Activated gamma-delta T cell treated with Interleukin-2 at 50 U/mL for 16 hours (primary cell): ENCODE data around the gene PLVAP.

ENCODE experiments used
- DNase-seq: peaks from one replicate; pipeline ENCODE4 v3.0.0-alpha.2; 2020

The PLVAP gene

DNA sequence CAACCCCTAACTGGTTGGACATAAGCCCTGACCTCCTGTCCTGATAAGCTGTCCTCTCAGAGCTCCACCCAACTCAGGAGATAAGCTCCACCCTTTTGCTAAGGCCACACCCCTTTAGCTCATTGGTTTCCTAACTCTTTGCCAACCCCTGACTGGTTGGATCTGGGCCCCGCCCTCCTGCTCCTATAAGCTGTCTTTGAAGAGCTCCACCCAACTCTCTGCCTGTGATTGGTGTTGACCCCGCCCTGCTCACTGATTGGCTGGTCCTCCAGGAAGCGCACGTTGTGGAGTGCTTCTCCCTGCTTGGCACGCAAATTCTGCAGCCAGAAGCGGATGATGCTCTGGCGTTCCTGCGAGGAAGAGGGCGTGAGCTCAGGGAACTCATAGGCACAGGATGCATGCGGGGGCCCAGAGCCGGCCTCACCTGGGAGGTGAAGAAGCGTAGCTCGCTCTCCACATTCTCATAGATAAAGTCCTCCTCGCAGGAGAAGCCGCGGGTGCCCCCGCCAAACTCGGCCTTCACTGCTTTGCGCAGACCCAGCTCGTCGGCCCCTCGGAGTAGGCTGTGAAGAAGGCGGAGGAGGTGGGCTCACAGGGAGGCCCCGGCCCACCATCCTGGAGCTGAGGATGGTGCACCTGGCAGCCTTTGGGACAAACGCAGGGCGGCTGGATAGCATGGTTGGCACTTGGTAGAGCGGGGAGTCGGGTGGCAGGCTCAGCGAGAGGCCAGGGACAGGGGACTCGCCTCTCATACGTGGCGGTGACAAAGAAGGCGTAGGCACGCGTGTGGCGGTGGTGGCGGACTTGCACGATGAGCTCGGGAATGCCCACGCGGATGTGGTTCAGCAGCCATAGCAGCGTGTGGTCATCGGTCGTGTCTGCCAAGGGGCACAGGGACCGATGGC, 44.2 kb downstream of the PLVAP start:
- DNase-seq, result no peak

DNA sequence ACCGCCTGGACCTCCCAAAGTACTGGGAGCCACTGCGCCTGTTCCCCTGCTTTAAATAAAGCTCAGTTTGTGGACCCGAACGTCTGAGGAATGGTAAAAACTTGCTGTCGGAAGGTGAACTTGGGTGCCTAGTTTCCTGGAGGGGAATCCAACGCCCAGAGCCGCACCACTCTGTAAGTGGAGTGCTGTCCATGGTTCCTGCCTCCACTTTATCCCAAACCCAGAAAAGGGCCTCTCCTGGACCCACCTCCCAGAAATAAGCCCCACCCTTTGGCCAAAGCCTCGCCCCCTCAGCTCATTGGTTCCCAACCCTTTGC, 44.8 kb downstream of the PLVAP start:
- DNase-seq, result no peak

DNA sequence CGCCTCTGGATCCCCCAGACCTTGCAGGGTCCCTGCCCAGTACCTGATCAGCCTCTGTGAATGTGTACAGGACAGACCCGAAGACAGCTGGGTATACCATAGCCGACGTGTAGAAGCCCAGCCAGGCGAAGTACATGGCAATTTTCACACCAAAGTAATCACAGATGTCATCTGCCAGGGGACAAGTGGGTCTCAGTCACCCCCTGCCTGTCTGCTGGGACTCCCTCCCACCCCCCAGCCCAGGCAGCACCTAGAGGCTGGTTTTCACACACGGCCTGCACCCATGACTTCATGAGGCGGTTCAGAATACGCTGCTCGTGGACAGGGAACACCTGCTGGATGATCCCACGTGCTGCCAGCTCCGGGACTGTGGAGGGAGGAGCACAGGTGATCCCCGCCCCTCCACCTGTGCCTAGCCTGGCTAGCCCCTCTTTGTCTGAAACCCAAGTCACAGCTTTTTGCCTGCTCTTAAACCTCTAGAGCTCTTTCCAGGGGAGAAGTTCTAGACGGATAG, 46.0 kb downstream of the PLVAP start:
- DNase-seq, result no peak

DNA sequence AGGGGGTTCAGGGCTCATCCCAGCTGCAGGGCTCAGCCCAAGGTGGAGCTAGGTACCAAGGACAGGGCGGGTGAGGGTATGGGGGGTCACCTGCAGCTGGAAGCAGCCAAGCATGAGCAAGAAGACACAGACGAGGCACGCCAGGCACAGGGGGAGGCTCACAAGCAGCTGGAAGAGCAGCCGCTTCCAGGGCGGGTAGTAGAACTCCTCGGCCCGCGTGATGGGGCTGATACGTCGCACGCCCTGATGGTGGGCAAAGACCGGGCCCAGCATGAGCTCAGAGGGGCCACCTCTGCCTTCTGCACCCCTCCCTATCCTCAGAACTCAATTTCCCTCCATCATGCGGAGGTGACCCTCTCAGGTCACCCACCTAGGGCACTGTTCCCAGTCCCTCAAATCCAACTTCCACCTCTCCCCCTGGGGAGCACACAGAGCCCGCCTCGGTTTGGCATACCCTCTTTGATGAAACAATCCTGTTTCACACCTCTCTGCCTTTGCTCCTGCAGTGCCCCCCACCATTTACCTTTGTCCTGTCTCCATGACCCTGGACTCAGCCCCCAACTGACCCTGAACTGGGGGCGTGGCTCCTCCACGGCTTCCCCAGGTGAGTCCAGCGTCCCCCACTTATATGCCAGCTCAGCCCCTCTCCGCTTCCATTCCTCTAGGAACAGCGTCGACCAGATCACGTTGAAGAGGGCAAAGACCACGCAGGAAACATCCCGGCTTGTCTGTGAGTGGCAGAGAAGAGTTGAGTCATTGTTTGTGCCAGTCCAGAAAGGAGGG, 46.7 kb downstream of the PLVAP start:
- DNase-seq, result no peak

DNA sequence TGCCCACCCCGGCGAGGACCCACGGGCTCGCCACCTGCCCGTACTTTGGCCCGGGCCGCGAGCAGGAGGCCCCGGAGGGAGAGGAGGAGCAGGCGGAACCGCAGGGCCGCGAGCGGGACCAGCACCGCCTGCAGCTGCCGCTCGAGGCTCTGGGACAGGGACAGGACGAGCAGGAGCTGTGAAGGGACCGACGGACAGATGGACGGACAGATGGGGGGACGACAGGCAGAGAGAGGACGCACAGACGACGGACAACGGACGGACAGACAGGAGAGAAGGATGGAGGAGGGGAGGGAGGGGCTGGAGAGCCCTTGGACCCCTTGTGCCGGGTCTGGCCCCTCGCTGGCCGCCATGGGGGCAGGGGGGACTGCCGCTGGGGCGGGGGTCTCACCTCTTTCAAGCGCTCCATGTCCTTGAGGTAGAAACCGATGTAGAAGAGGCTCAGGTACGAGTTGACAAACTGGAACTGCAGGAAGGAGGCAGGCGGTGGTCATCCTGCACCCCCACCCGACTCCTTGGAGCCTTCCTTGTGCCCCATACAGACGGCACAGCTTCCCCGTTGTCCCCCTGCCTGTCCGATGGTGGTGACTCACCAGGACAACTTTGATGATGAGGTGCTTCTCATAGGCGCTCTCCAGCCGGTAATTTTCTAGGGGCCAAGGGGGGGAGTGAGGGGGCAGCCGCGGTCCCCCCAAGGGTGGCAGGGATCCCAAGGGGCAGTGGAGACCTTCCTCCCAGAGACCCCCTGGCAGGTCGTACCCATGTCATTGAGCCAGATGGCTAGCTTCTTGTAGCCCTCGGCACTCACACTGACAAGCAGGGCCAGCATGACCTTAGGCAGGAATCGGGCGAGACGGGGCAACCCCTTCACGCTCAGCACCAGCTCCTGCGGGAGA, 47.5 kb downstream of the PLVAP start:
- no peak for DNase-seq

DNA sequence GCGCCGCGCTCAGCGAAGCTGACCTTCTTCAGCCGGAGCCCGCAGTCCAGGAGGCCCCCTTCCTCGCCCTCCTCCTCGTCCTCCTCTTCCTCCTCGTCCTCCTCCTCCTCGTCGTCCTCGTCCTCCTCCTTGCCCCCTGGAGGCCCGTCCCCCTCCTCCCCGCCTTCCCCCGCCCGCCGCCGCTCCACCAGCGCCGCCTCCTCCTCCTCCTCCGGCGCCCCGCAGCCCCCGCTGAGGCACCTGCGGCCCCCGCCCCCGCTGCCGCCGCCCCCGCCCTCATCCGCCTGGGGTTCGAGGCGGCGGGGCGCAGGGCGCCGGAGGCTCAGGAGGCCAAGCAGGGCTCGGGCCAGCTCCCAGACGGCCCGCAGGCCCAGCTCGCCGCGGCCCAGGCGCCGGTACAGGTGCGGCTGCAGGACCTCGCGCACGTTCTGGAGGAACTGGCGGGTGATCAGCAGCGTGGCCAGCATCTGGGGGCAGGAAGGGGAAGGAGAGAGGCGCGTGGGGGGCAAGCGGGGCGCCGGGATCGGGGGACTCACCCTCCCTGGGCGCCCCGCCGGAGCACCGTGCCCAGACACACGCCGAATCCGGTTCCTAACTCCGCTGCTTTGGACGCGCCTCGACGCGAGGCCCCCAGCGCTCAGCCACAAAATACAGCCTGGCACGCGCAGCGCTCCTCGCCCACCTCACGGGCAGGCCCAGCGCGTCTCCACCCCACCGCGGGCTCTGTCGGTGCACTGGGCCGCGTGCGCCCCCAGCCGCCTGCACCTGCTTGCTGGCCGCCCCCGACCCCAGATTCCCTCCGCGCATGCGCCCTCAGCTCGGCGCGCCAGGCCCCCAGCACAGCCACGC, 48.4 kb downstream of the PLVAP start:
- DNase-seq, result no peak

DNA sequence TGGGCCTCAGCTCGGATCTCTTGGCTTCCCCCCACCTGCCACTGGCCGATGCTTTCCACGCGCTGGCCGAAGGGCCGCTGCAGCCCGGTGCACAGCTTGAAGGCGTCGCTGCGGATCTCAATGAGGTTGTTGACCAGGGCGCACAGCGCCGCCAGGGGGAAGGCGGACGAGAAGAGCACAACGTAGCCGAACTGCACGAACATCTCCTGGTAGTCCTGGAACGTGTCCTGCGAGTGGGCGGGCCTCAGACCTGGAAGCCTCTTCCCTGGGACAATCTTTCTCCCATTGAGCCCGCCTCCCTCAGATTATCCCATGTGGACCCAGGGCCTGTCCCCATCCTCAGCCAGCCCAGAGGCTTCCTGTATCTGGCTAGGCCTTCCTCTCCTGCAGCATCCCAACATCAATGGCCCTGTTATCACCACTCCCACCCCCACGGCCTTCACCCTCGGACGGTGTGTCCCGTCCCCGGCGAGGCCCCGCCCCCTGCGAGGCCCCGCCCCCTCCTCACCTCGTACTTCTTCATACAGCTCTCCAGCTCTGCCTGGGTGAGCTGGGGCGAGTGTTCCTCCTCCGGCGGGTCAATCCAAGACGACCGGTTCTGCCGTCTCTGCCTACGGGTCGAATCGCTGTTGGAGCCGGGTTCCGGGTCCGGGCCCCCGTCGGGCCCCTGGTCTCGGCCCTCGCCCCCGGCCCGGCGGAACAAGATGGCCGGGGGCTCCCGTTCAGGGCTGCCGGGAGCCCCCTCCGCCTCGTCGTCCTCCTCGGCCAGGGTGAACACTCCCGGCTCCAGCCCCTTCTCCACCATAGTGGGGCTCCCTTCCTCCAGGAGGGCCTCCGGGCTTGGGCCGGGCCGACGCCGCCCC, 49.3 kb downstream of the PLVAP start:
- DNase-seq, result peak; percentile 44

DNA sequence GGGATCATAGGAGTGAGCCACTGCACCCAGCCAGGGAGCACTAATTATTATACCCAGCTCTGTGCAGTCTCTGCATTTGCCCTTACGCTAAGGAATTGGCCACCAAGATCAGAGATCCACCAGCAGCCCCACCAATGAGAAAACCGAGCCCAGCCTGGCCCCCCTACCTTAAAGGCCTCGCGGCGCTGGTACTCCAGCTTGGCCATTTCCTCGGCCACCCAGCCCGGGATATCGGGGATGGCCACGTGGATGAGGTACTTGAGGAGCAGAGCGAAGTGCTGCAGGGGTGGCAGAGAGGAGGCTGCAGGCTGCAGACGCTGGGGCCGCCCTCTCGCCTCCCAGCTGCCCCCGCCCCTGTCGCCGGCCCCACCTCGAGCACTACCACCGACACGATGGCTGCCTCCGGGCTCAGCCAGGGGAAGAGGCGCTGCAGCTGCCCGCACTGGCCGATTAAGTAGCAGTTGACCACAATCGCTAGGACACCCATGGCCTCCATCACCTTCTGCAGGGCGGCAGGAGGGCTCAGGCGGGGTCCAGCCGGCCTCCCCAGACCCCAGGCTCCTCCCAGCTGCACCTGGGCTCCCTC, 50.0 kb downstream of the PLVAP start:
- DNase-seq, result no peak

DNA sequence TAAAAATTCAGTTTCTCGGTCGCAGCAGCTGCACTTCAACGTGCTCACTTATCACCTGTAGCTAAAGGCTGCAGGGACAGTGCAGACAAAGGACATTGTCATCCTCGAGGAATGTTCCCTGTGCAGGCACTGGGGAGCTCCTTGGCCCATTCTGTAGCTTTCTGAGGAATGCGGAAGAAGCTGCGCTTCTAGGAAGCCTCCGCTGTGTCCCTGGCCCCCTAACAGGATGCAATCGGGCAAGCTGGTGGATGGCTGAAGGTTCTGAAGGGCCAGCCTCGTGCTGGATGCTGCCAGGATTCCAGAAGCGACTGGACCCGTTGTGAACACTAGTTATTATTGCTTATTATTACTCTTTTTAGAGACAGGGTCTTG, 50.6 kb downstream of the PLVAP start:
- no peak for DNase-seq

DNA sequence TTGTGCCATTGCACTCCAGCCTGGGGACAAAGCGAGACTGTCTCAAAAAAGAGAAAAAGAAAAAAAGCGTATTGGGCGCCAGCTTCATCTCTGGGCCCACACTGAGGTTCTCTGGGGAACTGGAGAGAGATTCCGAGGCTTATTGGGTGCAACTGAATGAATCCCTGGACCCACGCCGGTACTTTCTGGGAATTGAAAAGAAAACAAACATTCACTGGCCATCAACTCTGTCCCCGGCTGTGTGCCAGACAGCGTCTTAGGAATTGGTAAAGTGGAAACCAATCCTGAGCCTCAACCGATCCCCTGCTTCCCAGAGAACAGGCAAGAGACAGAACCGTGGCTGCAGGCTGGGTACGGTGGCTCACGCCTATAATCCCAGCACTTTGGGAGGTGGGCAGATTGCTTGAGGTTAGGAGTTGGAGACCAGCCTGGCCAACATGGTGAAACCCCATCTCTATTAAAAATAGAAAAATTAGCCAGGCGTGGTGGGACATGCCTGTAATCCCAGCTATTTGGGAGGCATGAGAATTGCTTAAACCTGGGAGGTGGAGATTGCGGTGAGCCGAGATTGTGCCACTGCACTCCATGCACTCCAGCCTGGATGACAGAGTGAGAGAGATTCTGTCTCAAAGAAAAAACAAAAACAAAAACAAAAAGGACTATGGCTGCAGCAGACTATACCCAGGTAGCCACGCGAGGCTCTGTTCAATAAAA, 51.1 kb downstream of the PLVAP start:
- DNase-seq, result no peak

DNA sequence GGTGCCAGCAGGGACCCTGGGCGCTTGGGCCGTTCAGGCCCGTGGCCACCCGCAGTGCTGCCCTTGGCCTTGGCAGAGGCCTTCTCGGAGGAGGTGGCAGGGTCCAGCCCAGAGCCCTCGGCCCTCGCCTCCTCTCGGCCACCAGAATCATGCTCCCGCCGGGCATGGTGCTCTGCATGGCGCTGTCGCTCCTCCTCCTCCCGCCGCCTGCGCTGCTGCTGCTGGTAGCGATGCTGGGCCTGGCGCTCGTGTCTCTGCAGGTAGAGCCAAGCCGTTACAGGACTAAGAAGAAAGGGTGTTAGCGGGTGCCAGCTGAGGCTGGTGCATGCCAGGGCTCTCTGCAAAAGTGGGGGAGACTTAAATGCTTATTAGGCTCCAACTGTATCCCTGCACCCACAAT, 52.0 kb downstream of the PLVAP start:
- DNase-seq, result no peak

DNA sequence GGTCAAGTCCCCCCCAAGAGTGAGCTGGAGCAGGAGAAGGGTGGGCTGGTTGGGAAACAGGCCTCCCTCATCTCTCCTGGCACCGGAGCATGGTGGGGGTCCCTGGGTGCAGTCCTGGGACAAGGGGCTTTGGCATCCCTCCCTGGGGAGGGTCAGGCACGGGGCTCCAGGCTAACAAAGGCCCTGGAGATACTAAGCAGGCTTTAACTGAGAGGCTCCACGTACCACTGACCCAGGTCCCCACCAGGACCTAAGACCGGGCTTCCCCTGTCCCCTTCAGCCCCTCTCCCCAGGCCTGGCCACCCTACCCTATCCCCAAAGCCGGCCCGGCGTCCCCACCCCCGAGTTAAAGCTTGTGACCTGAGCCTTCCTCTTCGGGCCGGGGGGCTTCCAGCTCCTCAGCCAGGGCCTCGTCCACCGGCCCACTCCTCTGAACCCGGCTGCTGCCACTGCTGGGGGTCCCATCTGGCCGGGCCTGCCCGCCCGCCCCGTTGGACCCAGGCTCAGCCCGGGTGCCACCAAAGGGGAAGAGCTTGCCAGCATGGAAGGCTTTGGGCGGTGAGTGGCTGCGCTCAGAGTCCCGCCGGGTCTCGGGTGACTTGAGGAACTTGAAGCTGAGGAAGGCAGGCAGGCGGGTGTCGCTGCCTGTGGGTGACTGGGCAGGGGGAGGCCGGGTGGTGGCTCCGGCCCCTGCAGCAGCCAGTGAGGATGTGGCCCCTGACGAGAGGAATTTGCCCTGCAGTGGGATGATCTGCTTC, 52.6 kb downstream of the PLVAP start:
- no peak for DNase-seq

DNA sequence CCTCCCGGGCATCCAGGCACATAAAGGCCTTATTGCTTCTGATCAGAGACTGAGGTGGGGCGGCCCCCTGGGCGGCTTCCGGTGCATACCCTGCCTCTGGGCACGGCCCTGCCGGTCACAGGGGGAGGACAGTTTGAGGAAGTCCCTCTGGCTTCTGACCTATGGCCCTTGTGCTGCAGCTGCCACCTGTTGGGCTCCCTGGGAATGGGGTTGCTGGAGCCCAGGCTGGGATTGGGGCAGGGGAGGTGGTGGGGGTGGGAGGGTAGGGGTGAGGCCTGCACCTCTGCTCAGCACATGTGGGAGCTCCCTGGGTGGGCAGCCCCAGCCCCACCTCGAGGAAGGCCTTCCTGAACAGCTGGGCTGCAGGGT, 53.2 kb downstream of the PLVAP start:
- no peak for DNase-seq

DNA sequence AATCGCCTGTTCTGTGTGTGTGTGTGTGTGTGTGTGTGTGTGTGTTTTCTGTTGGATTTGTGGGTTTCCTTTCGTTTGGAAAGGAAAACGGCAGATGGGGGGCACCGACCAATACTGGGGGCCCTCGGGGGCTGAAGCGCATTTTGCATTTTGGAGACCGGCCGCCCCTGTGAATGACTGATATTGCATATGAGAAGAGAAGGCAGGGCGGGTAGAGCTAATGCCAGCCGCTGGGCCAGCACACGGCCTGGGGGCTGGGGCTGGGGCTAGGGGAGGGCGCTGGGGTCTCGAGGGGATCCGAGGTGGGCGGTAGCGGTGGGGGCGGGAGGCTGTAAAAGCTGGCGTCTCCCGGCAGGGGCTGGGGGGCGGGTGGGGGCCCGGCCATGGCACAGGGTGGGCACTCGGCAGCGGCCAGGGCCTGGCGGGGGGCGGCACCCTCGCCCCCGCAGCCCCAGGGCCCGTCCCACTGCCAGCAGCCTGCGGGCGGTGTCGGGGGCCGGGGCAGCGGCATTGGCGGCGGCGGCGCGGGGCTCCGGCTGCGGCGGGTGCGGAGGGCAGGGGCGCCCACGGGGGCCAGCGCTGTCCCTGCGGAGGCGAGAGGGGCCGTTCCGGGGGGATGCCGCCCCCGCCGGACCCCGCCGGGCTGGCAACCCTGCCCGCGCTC, 53.7 kb downstream of the PLVAP start:
- no peak for DNase-seq

DNA sequence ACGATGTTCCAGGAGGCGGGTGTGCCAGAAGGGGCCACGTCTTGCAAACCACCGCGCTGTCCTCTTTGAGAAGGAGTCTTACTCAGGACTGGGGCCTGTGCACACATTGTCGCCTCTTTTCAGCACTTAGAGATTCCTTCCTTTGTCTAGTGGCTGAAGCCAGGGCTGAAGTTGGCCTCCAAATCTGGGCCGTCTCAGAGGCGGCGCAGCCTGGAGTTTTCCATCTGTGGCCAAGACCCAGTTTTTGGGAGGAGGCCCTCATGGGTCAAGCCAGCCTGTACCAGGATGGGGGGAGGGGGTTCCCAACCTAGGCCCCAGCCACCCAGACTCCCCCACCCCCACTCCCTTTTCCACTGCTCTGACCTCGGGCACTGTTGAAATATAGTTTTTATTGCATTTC, 54.3 kb downstream of the PLVAP start:
- no peak for DNase-seq

DNA sequence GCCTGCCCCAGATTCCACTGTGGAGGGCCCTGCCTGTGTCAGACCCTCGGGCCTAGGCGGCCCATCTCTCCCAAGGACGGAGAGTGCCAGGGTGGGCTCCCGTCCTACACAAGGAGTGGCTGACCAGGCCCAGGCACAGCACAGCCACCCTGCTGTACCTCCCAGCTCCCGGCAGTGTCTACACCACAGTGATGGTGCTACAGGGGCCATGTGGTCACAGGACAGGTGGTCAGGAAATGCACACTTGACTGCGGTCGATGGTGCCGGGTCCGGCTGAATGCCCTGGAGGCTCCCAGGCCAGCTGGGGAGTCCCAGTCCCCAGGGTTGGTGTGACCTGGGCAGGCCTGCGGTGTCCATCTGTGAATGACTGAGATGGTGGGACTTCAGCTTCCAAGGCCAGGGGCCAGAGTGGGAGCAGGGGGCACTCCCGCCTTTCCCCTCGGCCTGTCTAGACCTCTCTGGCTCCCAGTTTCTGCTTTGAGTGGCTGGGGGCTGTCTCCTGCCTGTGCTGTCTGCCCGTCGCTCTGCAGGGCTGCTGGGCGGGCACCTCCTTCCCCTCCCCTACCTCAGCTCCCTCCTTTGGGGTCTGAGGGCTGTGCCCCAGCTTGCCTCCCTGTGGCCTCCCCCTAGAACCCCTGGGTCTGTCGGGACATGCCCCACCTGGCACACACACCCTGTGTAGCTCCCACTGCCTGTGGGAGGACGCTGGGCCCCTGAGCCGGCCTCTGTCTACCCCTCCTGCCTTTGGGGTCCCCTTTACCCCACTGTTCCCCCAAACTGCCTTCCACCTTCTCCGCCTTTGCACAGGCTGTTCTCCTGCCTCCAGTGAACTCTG, 55.3 kb downstream of the PLVAP start:
- DNase-seq, result no peak

DNA sequence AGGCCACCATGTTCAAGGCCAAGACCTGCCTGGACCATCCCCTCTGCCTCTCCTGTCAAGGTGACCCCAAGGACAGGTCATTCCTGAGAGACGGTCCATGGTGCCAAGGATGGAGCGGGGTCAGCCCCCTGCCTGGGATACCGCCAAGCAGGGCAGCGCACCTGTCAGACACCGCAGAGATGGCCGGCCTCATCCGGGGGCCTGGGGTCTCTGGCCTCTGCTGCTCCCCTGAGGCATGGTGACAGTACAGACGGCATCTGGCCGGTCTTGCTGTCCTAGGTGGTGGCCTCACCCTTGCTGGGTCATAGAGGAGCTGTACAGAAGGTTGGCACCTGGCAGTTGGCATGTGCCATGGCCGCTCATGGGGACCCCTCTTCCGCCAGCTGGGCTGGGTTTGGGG, 56.7 kb downstream of the PLVAP start:
- DNase-seq, result no peak
